Measurements from ENCODE around the gene DLX1. TPM values are rescaled to one million over a fixed set of nuclear protein-coding genes. Genes with fewer than 3 reads are reported as not detected.
"Not testable (repeated sequence)": the region's sequence is repeated elsewhere in the genome, so short reads cannot be mapped to it uniquely, and the experiment has no call there.

DLX1 gene
- total RNA-seq, 3 donors from 2014 or later, result 0.29 TPM; not detected in 2

DNA sequence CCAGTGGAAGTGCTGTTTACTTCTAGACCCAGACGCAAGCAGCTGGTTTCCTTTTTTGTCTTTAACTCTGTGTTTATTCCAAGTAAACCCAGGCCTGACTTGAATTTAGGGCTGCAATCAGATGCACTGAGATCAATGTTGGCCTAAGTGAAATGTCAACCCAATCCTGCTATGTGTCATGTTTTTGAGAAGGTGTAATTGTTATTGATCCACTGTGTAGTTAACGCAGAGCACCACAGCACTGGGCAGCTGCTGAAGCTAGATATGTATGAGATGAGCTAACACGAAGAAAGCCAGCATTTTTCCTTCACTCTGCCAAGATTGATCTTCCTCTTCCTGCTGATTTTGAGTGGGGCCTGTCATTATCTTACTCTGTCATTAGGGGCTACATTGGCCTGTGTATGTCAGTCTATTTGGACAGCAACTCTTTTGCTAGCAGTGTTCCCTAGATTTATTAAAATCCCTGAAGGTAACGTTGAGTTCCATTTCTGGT lies 18.9 kb upstream of the DLX1 start:
- H3K27ac ChIP-seq, result no peak overlapping the region
- TF ChIP-seq POLR2AphosphoS5 (IDR thresholded peaks at IDR 0.05), result no peak
- TF ChIP-seq POLR2A (IDR thresholded peaks at IDR 0.05), result no peak
- TF ChIP-seq, protein P1, sequence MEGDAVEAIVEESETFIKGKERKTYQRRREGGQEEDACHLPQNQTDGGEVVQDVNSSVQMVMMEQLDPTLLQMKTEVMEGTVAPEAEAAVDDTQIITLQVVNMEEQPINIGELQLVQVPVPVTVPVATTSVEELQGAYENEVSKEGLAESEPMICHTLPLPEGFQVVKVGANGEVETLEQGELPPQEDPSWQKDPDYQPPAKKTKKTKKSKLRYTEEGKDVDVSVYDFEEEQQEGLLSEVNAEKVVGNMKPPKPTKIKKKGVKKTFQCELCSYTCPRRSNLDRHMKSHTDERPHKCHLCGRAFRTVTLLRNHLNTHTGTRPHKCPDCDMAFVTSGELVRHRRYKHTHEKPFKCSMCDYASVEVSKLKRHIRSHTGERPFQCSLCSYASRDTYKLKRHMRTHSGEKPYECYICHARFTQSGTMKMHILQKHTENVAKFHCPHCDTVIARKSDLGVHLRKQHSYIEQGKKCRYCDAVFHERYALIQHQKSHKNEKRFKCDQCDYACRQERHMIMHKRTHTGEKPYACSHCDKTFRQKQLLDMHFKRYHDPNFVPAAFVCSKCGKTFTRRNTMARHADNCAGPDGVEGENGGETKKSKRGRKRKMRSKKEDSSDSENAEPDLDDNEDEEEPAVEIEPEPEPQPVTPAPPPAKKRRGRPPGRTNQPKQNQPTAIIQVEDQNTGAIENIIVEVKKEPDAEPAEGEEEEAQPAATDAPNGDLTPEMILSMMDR (IDR thresholded peaks at IDR 0.05), result no peak
- H3K4me3 ChIP-seq, result no peak overlapping the region
- no peaks in the 10 kb centered on the region for H3K9me3 ChIP-seq
- no peak for DNase-seq (ENCODE audit: low spot score in 2 of 2)
- intact Hi-C loops (cut with DNase I; ENCODE audit: low total_unique reads), result no loop called here
- H3K27me3 ChIP-seq, result no peaks in the 10 kb centered on the region
- H3K4me1 ChIP-seq, result no peaks in the 10 kb centered on the region
- no peaks in the 10 kb centered on the region for H3K36me3 ChIP-seq

- DNase-seq (ENCODE audit: low spot score in 2 of 2); H3K36me3 ChIP-seq; H3K27ac ChIP-seq; H3K9me3 ChIP-seq; H3K4me3 ChIP-seq; H3K4me1 ChIP-seq; H3K27me3 ChIP-seq; intact Hi-C loops (cut with DNase I; ENCODE audit: low total_unique reads): not testable (repeated sequence)
Observed at GRCh38 chr2:172067905-172068304, 17.4 kb upstream of the DLX1 start.

DNA sequence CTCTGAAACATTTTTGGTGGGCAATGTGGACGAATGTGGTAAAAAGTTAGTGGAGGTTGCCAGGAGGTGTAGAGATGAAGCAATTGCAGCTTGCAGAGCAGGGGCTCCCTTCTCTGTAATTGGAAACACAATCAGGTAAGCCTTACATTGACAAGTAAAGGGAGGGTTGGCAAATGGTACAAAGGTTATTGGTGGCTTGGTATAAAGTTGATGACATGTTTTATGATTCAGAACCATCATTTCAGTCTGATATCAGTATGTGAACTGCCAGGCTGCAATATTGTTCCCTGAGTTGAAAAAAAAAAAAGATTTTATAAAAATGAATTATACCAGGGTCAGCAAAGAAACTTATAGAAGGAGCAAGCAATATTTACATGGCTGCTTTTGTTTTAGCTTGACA lies 14.4 kb upstream of the DLX1 start:
- H3K36me3 ChIP-seq, result no peaks in the 10 kb centered on the region
- H3K27ac ChIP-seq, result no peak overlapping the region
- no peaks in the 10 kb centered on the region for H3K27me3 ChIP-seq
- TF ChIP-seq POLR2AphosphoS5 (IDR thresholded peaks at IDR 0.05), result no peak
- TF ChIP-seq, protein P1 (IDR thresholded peaks at IDR 0.05), result no peak
- TF ChIP-seq POLR2A (IDR thresholded peaks at IDR 0.05), result no peak
- intact Hi-C loops (cut with DNase I; ENCODE audit: low total_unique reads), result no loop called here
- no peak overlapping the region for H3K4me3 ChIP-seq
- no peaks in the 10 kb centered on the region for H3K4me1 ChIP-seq
- no peak for DNase-seq (ENCODE audit: low spot score in 2 of 2)
- H3K9me3 ChIP-seq, result no peaks in the 10 kb centered on the region

- no peak for TF ChIP-seq POLR2AphosphoS5 (IDR thresholded peaks at IDR 0.05)
- TF ChIP-seq POLR2A (IDR thresholded peaks at IDR 0.05), result no peak
- TF ChIP-seq, protein P1 (IDR thresholded peaks at IDR 0.05), result no peak
- no peaks in the 10 kb centered on the region for H3K27me3 ChIP-seq
- H3K27ac ChIP-seq, result no peak overlapping the region
- H3K9me3 ChIP-seq, result no peaks in the 10 kb centered on the region
- no peaks in the 10 kb centered on the region for H3K36me3 ChIP-seq
- H3K4me1 ChIP-seq, result no peaks in the 10 kb centered on the region
- intact Hi-C loops (cut with DNase I; ENCODE audit: low total_unique reads), result no loop called here
- no peak overlapping the region for H3K4me3 ChIP-seq
- no peak for DNase-seq (ENCODE audit: low spot score in 2 of 2)
Observed at GRCh38 chr2:172072303-172072702, 13.0 kb upstream of the DLX1 start.

- intact Hi-C loops (cut with DNase I; ENCODE audit: low total_unique reads), result no loop called here
- Histone ChIP-seq H3K27ac (no peak overlapping the region), H3K9me3 (no peaks in the 10 kb centered on the region), H3K27me3 (no peaks in the 10 kb centered on the region), H3K4me3 (no peak overlapping the region), H3K4me1 (no peaks in the 10 kb centered on the region), H3K36me3 (no peaks in the 10 kb centered on the region)
- TF ChIP-seq POLR2AphosphoS5 (IDR thresholded peaks at IDR 0.05), result no peak
- no peak for TF ChIP-seq POLR2A (IDR thresholded peaks at IDR 0.05)
- TF ChIP-seq, protein P1 (IDR thresholded peaks at IDR 0.05), result no peak
- DNase-seq (ENCODE audit: low spot score in 2 of 2), result no peak
Observed at GRCh38 chr2:172072706-172073105, 12.6 kb upstream of the DLX1 start.

- Histone ChIP-seq H3K27me3 (no peaks in the 10 kb centered on the region), H3K4me3 (no peak overlapping the region), H3K4me1 (no peaks in the 10 kb centered on the region), H3K9me3 (no peaks in the 10 kb centered on the region), H3K36me3 (no peaks in the 10 kb centered on the region), H3K27ac (no peak overlapping the region)
- no peak for DNase-seq (ENCODE audit: low spot score in 2 of 2)
- TF ChIP-seq, protein P1 (IDR thresholded peaks at IDR 0.05), result no peak
- TF ChIP-seq POLR2A (IDR thresholded peaks at IDR 0.05) (no peak), POLR2AphosphoS5 (IDR thresholded peaks at IDR 0.05) (no peak)
- intact Hi-C loops (cut with DNase I; ENCODE audit: low total_unique reads), result no loop called here
Observed at GRCh38 chr2:172073518-172073917, 11.8 kb upstream of the DLX1 start.

Data from breast epithelium (tissue), 4 donors.